ENCODE measurements around the gene BIVM. TPM values are rescaled to one million over a fixed set of nuclear protein-coding genes. Genes with fewer than 3 reads are reported as not detected.

BIVM gene
- polyA plus RNA-seq, 3 donors: 0.76 to 1.1 (median 0.81) TPM

- no peak overlapping the region for H3K9ac ChIP-seq (ENCODE audit: insufficient read depth, low read length, poor library complexity, severe bottlenecking)
- no peaks in the 10 kb centered on the region for H3K4me1 Mint-ChIP-seq
- no peak overlapping the region for H3K27ac ChIP-seq (ENCODE audit: low read depth in 1 of 2, low read length in 2 of 2)
- no peaks in the 10 kb centered on the region for H3K36me3 Mint-ChIP-seq
- H3K27me3 Mint-ChIP-seq (ENCODE audit: low read depth in 3 of 3): peaks cover 0 to 4% (median 1%) of the 10 kb centered on the region in 3 donors
- H3K4me3 ChIP-seq (replicated peaks in 1 of 3; ENCODE audit: low read depth in 2 of 3, low read length in 3 of 3): no peak overlapping the region
- H3K36me3 ChIP-seq (replicated peaks in 1 of 2; ENCODE audit: control insufficient read depth in 1 of 2, insufficient read depth in 2 of 2, low read length in 2 of 2): no peaks in the 10 kb centered on the region
- no peak for TF ChIP-seq CTCF (IDR thresholded peaks at IDR 0.05)
- DNase-seq: no peak
- H3K27me3 ChIP-seq (ENCODE audit: control insufficient read depth in 2 of 2, insufficient read depth in 2 of 2, low read length in 2 of 2): no peaks in the 10 kb centered on the region
- H2AFZ ChIP-seq (ENCODE audit: insufficient read depth, low read depth, low read length, poor library complexity, severe bottlenecking): no peak overlapping the region
- no peaks in the 10 kb centered on the region for H3K79me2 ChIP-seq (ENCODE audit: insufficient read depth, low read length)
- H3K9me3 Mint-ChIP-seq: no peaks in the 10 kb centered on the region
- H3K4me1 ChIP-seq (ENCODE audit: control insufficient read depth in 1 of 2, insufficient read depth in 2 of 2, low read length in 2 of 2): no peaks in the 10 kb centered on the region
- intact Hi-C loops (cut with micrococcal nuclease): no loop called here
- WGBS (ENCODE audit: insufficient coverage): 100% methylated on average over 1 of the region's 8 CpGs
- no peaks in the 10 kb centered on the region for H4K20me1 ChIP-seq (ENCODE audit: insufficient read depth, low read length)
- H3K4me3 Mint-ChIP-seq: no peak overlapping the region
- H3K9me3 ChIP-seq (replicated peaks in 1 of 2; ENCODE audit: control insufficient read depth in 1 of 2, insufficient read depth in 1 of 2, low read length in 2 of 2): no peaks in the 10 kb centered on the region
- H3K27ac Mint-ChIP-seq: no peak overlapping the region
- H3K4me2 ChIP-seq (replicated peaks; ENCODE audit: extremely low read depth, low read length, poor library complexity, severe bottlenecking): no peak overlapping the region
Observed at GRCh38 chr13:102788683-102789082, 10.2 kb upstream of the BIVM start.

- H3K36me3 ChIP-seq (replicated peaks in 1 of 2; ENCODE audit: control insufficient read depth in 1 of 2, insufficient read depth in 2 of 2, low read length in 2 of 2): no peaks in the 10 kb centered on the region
- H2AFZ ChIP-seq (ENCODE audit: insufficient read depth, low read depth, low read length, poor library complexity, severe bottlenecking): no peak overlapping the region
- no peak overlapping the region for H3K27ac ChIP-seq (ENCODE audit: low read depth in 1 of 2, low read length in 2 of 2)
- no peak for DNase-seq
- no CpG with 5 or more reads among the region's 1 CpG for WGBS (ENCODE audit: insufficient coverage)
- Mint-ChIP-seq H3K4me3 (no peak overlapping the region), H3K4me1 (no peaks in the 10 kb centered on the region), H3K27ac (no peak overlapping the region), H3K27me3 (ENCODE audit: low read depth in 3 of 3) (peaks cover 4 to 10% (median 7%) of the 10 kb centered on the region in 3 donors), H3K9me3 (no peaks in the 10 kb centered on the region), H3K36me3 (no peaks in the 10 kb centered on the region)
- intact Hi-C loops (cut with micrococcal nuclease): loop anchor here in 1 of 2 donors (10.0 kb wide), 1 partner anchor 108 kb away; no protein-coding TSS in a partner anchor
- no peak overlapping the region for H3K4me2 ChIP-seq (replicated peaks; ENCODE audit: extremely low read depth, low read length, poor library complexity, severe bottlenecking)
- no peaks in the 10 kb centered on the region for H3K4me1 ChIP-seq (ENCODE audit: control insufficient read depth in 1 of 2, insufficient read depth in 2 of 2, low read length in 2 of 2)
- no peak for TF ChIP-seq CTCF (IDR thresholded peaks at IDR 0.05)
- no peaks in the 10 kb centered on the region for H3K9me3 ChIP-seq (replicated peaks in 1 of 2; ENCODE audit: control insufficient read depth in 1 of 2, insufficient read depth in 1 of 2, low read length in 2 of 2)
- H3K27me3 ChIP-seq (ENCODE audit: control insufficient read depth in 2 of 2, insufficient read depth in 2 of 2, low read length in 2 of 2): peaks cover 2 to 5% of the 10 kb centered on the region in 2 donors
- H4K20me1 ChIP-seq (ENCODE audit: insufficient read depth, low read length): no peaks in the 10 kb centered on the region
- H3K4me3 ChIP-seq (replicated peaks in 1 of 3; ENCODE audit: low read depth in 2 of 3, low read length in 3 of 3): no peak overlapping the region
- H3K79me2 ChIP-seq (ENCODE audit: insufficient read depth, low read length): no peaks in the 10 kb centered on the region
- no peak overlapping the region for H3K9ac ChIP-seq (ENCODE audit: insufficient read depth, low read length, poor library complexity, severe bottlenecking)
Observed at GRCh38 chr13:102792396-102792795, 6.5 kb upstream of the BIVM start.

Measured in CD14-positive monocyte (primary cell).